Breast epithelium (tissue), 4 donors: Measurements from ENCODE around the gene SSTR3. TPM values are rescaled to one million over a fixed set of nuclear protein-coding genes. Genes with fewer than 3 reads are reported as not detected.
A peak's percentile ranks its signal among the peaks of the same experiment; 100 is the strongest.
"Not testable (repeated sequence)": the region's sequence is repeated elsewhere in the genome, so short reads cannot be mapped to it uniquely, and the experiment has no call there.

Experiments
- DNase-seq, 2 donors: peaks; one replicate each; pipeline ENCODE4 v3.0.0-alpha.2; 2019; ENCODE audit warnings: low spot score in 2 of 2
- H3K27ac ChIP-seq, 2 donors: fragments of 200-600 bp; sonication (generic) in 1 of 2; one replicate each; pipeline ENCODE4 v1.5.1; 2016 to 2019; ENCODE audit warnings: mild to moderate bottlenecking in 1 of 2
- H3K27me3 ChIP-seq, 2 donors: fragments of 200-600 bp; sonication (generic) in 1 of 2; one replicate each; pipeline versions ENCODE4 v1.5.1 to v1.6.0; 2017 to 2019; ENCODE audit warnings: control low read depth in 1 of 2, mild to moderate bottlenecking in 1 of 2
- H3K36me3 ChIP-seq: fragments of 200-600 bp; one replicate; pipeline ENCODE4 v1.5.1; 2019
- H3K4me1 ChIP-seq, 2 donors: fragments of 200-600 bp; sonication (generic); one replicate each; pipeline ENCODE4 v1.5.1; 2016 to 2019; ENCODE audit warnings: control low read depth in 1 of 2
- H3K4me3 ChIP-seq, 3 donors: fragments of 200-600 bp; sonication (generic); 1 replicate in 2 of 3; 2 replicates in 1 of 3; pipeline ENCODE4 v1.5.1; 2016 to 2019; ENCODE audit warnings: mild to moderate bottlenecking in 3 of 3, moderate library complexity in 2 of 3
- H3K9me3 ChIP-seq, 2 donors: fragments of 200-600 bp; sonication (generic) in 1 of 2; one replicate each; pipeline ENCODE4 v1.5.1; 2016 to 2019; ENCODE audit warnings: control low read depth in 1 of 2
- POLR2A ChIP-seq: fragments of 450-650 bp; IDR thresholded peaks from one replicate; pipeline ENCODE4 v1.6.1; 2016; ENCODE audit warnings: antibody characterized with exemption, mild to moderate bottlenecking, moderate library complexity
- POLR2AphosphoS5 ChIP-seq, 3 donors: sonication (generic); formaldehyde crosslinking; IDR thresholded peaks; one replicate each; pipeline ENCODE4 v1.6.1; 2017; ENCODE audit warnings: antibody characterized with exemption in 3 of 3
- intact Hi-C: fragments of 100-400 bp; cut with DNase I; formaldehyde crosslinking; loops from one replicate; pipeline ENCODE4 v1.15.1; 2023; ENCODE audit warnings: low total_unique reads
- total RNA-seq, 3 donors: library from RNA; depleted of rRNA; stranded (reverse); fragments of >200 nt; gene quantifications; one replicate each; pipeline ENCODE4 v1.1.0, GENCODE V29; 2016
- TF ChIP-seq, protein P1 (sequence below), 3 donors: fragments of 450-650 bp; IDR thresholded peaks; one replicate each; pipeline ENCODE4 v1.5.1; 2016 to 2017; ENCODE audit warnings: antibody characterized with exemption in 3 of 3, mild to moderate bottlenecking in 3 of 3, moderate library complexity in 3 of 3

SSTR3 gene
- total RNA-seq, 3 donors from 2014 or later: not detected

DNA sequence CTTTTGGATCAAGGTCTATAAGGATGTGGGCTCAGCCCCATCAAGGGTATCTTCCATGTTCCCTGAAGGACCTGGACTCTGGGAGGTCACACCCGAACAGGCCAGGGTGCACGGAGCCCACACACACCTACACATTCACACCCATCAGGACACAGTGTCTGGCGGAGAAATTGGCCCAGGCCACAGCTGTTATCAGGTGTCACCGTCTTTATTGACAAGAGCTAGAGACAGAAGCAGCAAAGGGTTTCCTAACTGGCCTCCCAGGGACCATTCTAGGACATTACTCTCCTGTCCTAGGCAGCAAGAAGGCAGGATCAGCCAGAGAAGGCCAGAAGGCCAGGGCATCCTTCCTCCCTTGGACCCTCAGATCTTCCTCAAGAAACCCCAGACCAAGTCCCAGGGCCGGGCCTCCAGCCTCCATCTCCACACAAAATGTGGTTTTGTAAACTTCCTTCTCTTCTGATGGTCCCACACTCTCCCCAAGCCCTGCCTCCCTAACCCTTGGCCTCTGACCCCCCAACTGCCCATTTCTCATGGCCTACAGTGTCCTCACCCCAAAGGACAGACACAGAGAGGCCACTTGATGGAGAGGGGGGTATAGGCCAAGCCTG is 8.1 kb downstream of the SSTR3 start:
- peak in 1 of 2 donors; percentile 40 for DNase-seq
- H3K27ac ChIP-seq: no peak overlapping the region
- intact Hi-C loops: loop anchor here (2.0 kb wide), 1 partner anchor 39 kb away; no protein-coding TSS in a partner anchor
- no peaks in the 10 kb centered on the region for H3K36me3 ChIP-seq
- no peaks in the 10 kb centered on the region for H3K27me3 ChIP-seq
- TF ChIP-seq POLR2AphosphoS5 (IDR thresholded peaks at IDR 0.05) (no peak), POLR2A (no peak)
- TF ChIP-seq, protein P1, sequence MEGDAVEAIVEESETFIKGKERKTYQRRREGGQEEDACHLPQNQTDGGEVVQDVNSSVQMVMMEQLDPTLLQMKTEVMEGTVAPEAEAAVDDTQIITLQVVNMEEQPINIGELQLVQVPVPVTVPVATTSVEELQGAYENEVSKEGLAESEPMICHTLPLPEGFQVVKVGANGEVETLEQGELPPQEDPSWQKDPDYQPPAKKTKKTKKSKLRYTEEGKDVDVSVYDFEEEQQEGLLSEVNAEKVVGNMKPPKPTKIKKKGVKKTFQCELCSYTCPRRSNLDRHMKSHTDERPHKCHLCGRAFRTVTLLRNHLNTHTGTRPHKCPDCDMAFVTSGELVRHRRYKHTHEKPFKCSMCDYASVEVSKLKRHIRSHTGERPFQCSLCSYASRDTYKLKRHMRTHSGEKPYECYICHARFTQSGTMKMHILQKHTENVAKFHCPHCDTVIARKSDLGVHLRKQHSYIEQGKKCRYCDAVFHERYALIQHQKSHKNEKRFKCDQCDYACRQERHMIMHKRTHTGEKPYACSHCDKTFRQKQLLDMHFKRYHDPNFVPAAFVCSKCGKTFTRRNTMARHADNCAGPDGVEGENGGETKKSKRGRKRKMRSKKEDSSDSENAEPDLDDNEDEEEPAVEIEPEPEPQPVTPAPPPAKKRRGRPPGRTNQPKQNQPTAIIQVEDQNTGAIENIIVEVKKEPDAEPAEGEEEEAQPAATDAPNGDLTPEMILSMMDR (IDR thresholded peaks at IDR 0.05): no peak
- H3K4me1 ChIP-seq: no peaks in the 10 kb centered on the region
- no peak overlapping the region for H3K4me3 ChIP-seq
- no peaks in the 10 kb centered on the region for H3K9me3 ChIP-seq

DNA sequence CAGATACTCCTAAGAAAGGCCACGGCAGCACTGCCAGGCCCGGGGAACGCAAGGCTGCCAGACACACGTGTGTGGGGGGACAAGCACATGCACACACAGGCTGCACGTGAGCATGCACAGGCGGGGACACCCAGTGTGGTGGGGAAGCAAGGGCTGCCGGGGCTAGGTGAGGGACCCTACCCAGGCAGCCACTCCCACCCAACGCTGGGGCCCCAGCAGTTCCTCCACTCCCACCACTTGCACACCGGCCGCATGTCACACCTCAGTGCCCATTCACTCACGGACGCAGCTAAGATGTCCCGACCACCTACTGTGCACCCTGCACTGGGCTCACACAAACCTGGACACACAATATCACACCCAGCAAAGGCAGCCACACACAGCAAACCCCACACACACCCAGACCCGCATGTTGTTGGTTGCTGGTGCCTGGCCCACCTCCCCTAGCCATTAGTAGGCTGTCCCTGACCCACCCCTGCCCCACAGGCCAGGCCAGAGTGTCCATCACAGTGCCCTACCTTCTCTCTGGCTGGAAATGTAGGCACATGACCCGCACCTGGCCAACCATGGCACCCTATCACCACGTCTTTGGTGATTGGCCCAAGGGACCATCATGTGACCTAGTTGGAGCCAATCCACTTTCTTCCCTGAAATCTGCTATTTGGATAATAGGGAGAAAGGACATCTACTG is 8.8 kb downstream of the SSTR3 start:
- DNase-seq: peak in 1 of 2 donors; percentile 48
- Histone ChIP-seq H3K4me1 (no peaks in the 10 kb centered on the region), H3K27ac (no peak overlapping the region), H3K4me3 (no peak overlapping the region), H3K27me3 (no peaks in the 10 kb centered on the region), H3K9me3 (no peaks in the 10 kb centered on the region), H3K36me3 (no peaks in the 10 kb centered on the region)
- intact Hi-C loops: loop anchor here (2.0 kb wide), 1 partner anchor 39 kb away; no protein-coding TSS in a partner anchor
- TF ChIP-seq POLR2A: no peak
- TF ChIP-seq POLR2AphosphoS5 (IDR thresholded peaks at IDR 0.05): no peak
- TF ChIP-seq, protein P1 (IDR thresholded peaks at IDR 0.05): no peak

DNA sequence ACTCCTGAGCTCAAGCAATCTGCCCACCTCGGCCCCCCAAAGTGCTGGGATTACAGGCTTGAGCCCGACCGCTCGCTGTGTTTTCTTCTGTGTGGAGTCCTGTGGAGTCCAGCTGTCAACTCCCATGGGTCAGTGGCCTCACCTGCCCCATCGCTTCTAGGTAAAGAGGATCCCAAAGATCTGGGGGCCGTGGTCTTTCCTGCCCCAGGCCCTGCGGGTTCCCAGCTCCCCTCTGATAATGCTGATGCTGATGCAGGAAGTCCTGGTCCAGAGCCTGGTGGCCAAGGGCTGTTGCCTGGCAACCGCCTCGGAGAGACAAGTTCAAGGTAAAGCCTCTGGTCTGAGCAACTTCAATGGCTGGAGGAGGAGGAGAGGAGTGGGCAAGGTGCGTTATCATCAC is 9.6 kb downstream of the SSTR3 start:
- intact Hi-C loops: no loop called here
- no peaks in the 10 kb centered on the region for H3K27me3 ChIP-seq
- peak in 1 of 2 donors; percentile 35 for DNase-seq

DNA sequence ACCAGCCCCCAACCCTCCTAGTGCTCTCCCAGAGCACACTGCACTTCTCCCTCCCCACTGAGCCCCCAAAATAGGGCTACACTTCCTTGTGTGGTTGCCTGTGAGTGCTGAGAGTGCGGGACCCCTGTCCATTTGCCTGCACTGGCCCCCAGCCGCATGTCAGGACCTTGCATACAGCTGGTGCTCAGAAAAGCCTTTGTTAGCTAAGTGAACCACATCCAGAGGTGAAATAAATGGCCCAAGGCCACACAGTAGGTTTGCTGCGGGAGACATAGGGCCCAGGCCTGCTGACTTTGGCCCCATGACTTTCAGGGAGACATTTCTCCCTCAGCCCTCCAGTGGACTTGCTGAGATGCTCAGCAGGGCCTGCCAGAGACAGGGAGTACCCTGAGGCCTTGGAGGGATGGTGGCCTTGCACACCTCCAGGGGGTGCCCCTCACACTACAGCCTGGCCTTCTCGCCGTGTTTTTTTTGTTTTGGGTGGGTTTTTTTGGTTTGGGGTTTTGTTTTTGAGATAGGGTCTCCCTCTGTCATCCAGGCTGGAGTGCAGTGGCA is 10.2 kb downstream of the SSTR3 start:
- H3K4me3 ChIP-seq: no peak overlapping the region
- no peaks in the 10 kb centered on the region for H3K36me3 ChIP-seq
- DNase-seq: peak in 1 of 2 donors; percentile 30
- no peak for TF ChIP-seq POLR2AphosphoS5 (IDR thresholded peaks at IDR 0.05)
- TF ChIP-seq POLR2A: no peak
- TF ChIP-seq, protein P1 (IDR thresholded peaks at IDR 0.05): no peak
- H3K27ac ChIP-seq: no peak overlapping the region
- intact Hi-C loops: no loop called here
- H3K4me1 ChIP-seq: peaks cover 8 to 13% of the 10 kb centered on the region in 2 donors
- H3K9me3 ChIP-seq: no peaks in the 10 kb centered on the region
- H3K27me3 ChIP-seq: no peaks in the 10 kb centered on the region

More for the DNA sequence above, 9.6 kb downstream of the SSTR3 start:
- H3K27ac ChIP-seq: no peak overlapping the region
- no peaks in the 10 kb centered on the region for H3K36me3 ChIP-seq
- H3K4me3 ChIP-seq: no peak overlapping the region
- peaks cover 3 to 6% of the 10 kb centered on the region in 2 donors for H3K4me1 ChIP-seq
- TF ChIP-seq POLR2A: no peak
- H3K9me3 ChIP-seq: no peaks in the 10 kb centered on the region

DNA sequence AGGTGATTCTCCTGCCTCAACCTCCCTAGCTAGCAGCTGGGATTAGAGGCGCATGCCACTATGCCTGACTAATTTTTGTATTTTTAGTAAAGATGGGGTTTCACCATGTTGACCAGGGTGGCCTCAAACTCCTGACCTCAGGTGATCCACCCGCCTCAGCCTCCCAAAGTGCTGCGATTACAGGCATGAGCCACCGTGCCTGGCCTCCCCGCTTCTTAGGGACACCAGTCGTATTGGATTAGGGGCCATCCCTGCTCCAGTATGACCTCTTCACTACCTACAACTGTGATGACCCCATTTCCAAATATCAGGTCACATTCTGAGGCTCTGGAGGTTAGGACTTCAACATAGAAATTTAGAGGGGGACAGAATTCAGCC is 10.8 kb downstream of the SSTR3 start:
- H3K27me3 ChIP-seq, H3K27ac ChIP-seq, H3K36me3 ChIP-seq, H3K9me3 ChIP-seq, intact Hi-C loops, H3K4me3 ChIP-seq: not testable (repeated sequence)
- H3K4me1 ChIP-seq: peaks cover 15 to 19% of the 10 kb centered on the region in 2 donors
- DNase-seq: peak in 1 of 2 donors; percentile 36

DNA sequence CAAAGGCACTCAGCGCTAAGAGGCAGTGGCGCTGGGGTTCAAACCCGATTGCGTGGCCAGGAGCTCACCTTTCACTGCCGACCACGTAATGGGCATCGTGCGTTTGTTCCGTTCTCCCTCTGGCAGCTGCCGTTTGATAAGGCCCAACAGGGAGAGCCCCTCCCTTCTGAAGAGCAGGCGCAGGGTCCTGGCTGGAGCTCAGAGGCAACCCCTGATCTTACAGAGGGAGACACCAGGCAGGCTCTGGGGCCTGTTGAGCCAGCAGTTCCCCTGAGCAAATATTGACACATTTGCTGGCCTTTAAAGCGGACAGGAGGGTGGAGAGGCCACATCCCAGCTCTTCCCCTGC is 12.5 kb downstream of the SSTR3 start:
- Histone ChIP-seq H3K4me3 (peak overlapping the region; percentile 52 to 78 (median 59)), H3K27me3 (no peaks in the 10 kb centered on the region), H3K36me3 (no peaks in the 10 kb centered on the region), H3K4me1 (peaks cover 15 to 23% of the 10 kb centered on the region in 2 donors), H3K9me3 (no peaks in the 10 kb centered on the region), H3K27ac (peak overlapping the region; percentile 89 to 97)
- intact Hi-C loops: no loop called here
- TF ChIP-seq, protein P1 (IDR thresholded peaks at IDR 0.05): peak in 1 of 3 donors; percentile 3
- TF ChIP-seq POLR2A: no peak
- no peak for DNase-seq
